Measurements from ENCODE around the gene DNAJC21.

- no peak for TF ChIP-seq CTCF (IDR thresholded peaks at IDR 0.05)
- no peak for TF ChIP-seq POLR2A (IDR thresholded peaks at IDR 0.05)
Observed at GRCh38 chr5:34927785-34928184, 1.6 kb upstream of the DNAJC21 start.

All from testis (tissue), 2 donors.